Neuronal stem cell (in vitro differentiated cells): ENCODE measurements around the gene TNFRSF25.
A peak's percentile ranks its signal among the peaks of the same experiment; 100 is the strongest.

Source experiments
- DNase-seq: peaks from one replicate; pipeline ENCODE4 v3.0.0-alpha.2; 2013; ENCODE audit warnings: low spot score
- H2AFZ ChIP-seq: one replicate; pipeline ENCODE4 v1.6.1; 2013; ENCODE audit warnings: mild to moderate bottlenecking, low read length, inconsistent platforms
- H2AK5ac ChIP-seq: 2 replicates; pipeline ENCODE4 v1.6.1; 2013; ENCODE audit warnings: low read depth, mild to moderate bottlenecking, inconsistent platforms, low read length, moderate library complexity, mixed read lengths
- H2BK120ac ChIP-seq: 2 replicates; pipeline ENCODE4 v1.6.1; 2013; ENCODE audit warnings: low read depth, mild to moderate bottlenecking, inconsistent platforms, low read length, moderate library complexity, mixed read lengths
- H2BK12ac ChIP-seq: one replicate; pipeline ENCODE4 v1.6.1; 2013; ENCODE audit warnings: low read length, inconsistent platforms
- H2BK15ac ChIP-seq: 2 replicates; pipeline ENCODE4 v1.6.1; 2013; ENCODE audit warnings: mild to moderate bottlenecking, low read length, inconsistent platforms, mixed read lengths
- H2BK5ac ChIP-seq: one replicate; pipeline ENCODE4 v1.6.1; 2013; ENCODE audit warnings: inconsistent platforms, mild to moderate bottlenecking, low read length, moderate library complexity
- H3K14ac ChIP-seq: one replicate; pipeline ENCODE4 v1.6.1; 2013; ENCODE audit warnings: low read length, inconsistent platforms
- H3K18ac ChIP-seq: 2 replicates; pipeline ENCODE4 v1.6.1; 2013; ENCODE audit warnings: low read length, inconsistent platforms
- H3K23ac ChIP-seq: 2 replicates; pipeline ENCODE4 v1.6.1; 2013; ENCODE audit warnings: low read depth, mild to moderate bottlenecking, mixed read lengths, low read length, inconsistent platforms; ENCODE audit not compliant: poor library complexity
- H3K27ac ChIP-seq: replicated peaks from 3 replicates; pipeline ENCODE4 v1.5.1; 2013; ENCODE audit warnings: low read length, inconsistent platforms
- H3K27me3 ChIP-seq, 3 experiments: 2 replicates each; pipeline ENCODE4 v1.6.1; 2013; ENCODE audit warnings: low read length in 3 of 3, mild to moderate bottlenecking in 2 of 3, inconsistent platforms in 1 of 3, low read depth in 1 of 3, mixed read lengths in 1 of 3, moderate library complexity in 1 of 3; ENCODE audit not compliant: control insufficient read depth in 3 of 3, insufficient read depth in 3 of 3
- H3K36me3 ChIP-seq, 2 donors: replicated peaks in 1 of 2; 2 replicates each; pipeline ENCODE4 v1.6.1; 2013; ENCODE audit warnings: low read length in 2 of 2; ENCODE audit not compliant: control insufficient read depth in 2 of 2, insufficient read depth in 2 of 2
- H3K4ac ChIP-seq: 2 replicates; pipeline ENCODE4 v1.6.1; 2013; ENCODE audit warnings: inconsistent platforms, mild to moderate bottlenecking, low read length, moderate library complexity
- H3K4me1 ChIP-seq, 2 donors: 1 replicate in 1 of 2; 2 replicates in 1 of 2; pipeline ENCODE4 v1.6.1; 2013; ENCODE audit warnings: low read length in 2 of 2, low read depth in 1 of 2; ENCODE audit not compliant: control insufficient read depth in 2 of 2, insufficient read depth in 1 of 2
- H3K4me2 ChIP-seq: one replicate; pipeline ENCODE4 v1.6.1; 2013; ENCODE audit warnings: mild to moderate bottlenecking, low read length, inconsistent platforms; ENCODE audit not compliant: insufficient read depth, poor library complexity, severe bottlenecking
- H3K4me3 ChIP-seq, 2 donors: 2 replicates each; pipeline ENCODE4 v1.5.1; 2013; ENCODE audit warnings: low read length in 2 of 2, mild to moderate bottlenecking in 2 of 2, inconsistent platforms in 1 of 2, moderate library complexity in 1 of 2
- H3K79me1 ChIP-seq: one replicate; pipeline ENCODE4 v1.6.1; 2013; ENCODE audit warnings: low read depth, mild to moderate bottlenecking, inconsistent platforms, low read length, moderate library complexity
- H3K9ac ChIP-seq: one replicate; pipeline ENCODE4 v1.6.1; 2013; ENCODE audit warnings: mild to moderate bottlenecking, low read depth, low read length, inconsistent platforms; ENCODE audit not compliant: poor library complexity
- H3K9me3 ChIP-seq, 2 donors: replicated peaks in 1 of 2; 2 replicates each; pipeline versions ENCODE3 to v1.6.1; 2013; ENCODE audit warnings: low read length in 2 of 2, mild to moderate bottlenecking in 2 of 2, inconsistent platforms in 1 of 2, low read depth in 1 of 2, mixed read lengths in 1 of 2, moderate library complexity in 1 of 2; ENCODE audit not compliant: control insufficient read depth in 2 of 2, insufficient read depth in 1 of 2
- H4K8ac ChIP-seq: one replicate; pipeline ENCODE4 v1.6.1; 2013; ENCODE audit warnings: low read depth, mild to moderate bottlenecking, inconsistent platforms, low read length, moderate library complexity
- H4K91ac ChIP-seq: one replicate; pipeline ENCODE4 v1.6.1; 2013; ENCODE audit warnings: low read length, low read depth, mild to moderate bottlenecking, inconsistent platforms; ENCODE audit not compliant: poor library complexity
- WGBS, 2 donors: extraction: QIAGEN DNeasy Blood & Tissue Kit; methylation state at CpG; one replicate each; pipeline ENCODE4 v1.1.7; 2013; ENCODE audit warnings: missing lambda C conversion rate in 2 of 2, mixed read lengths in 1 of 2; ENCODE audit not compliant: insufficient read length in 2 of 2, insufficient replicate concordance in 1 of 2; ENCODE audit errors: extremely low coverage in 2 of 2; 5-methylcytosine and 5-hydroxymethylcytosine counted together

Gene TNFRSF25

DNA sequence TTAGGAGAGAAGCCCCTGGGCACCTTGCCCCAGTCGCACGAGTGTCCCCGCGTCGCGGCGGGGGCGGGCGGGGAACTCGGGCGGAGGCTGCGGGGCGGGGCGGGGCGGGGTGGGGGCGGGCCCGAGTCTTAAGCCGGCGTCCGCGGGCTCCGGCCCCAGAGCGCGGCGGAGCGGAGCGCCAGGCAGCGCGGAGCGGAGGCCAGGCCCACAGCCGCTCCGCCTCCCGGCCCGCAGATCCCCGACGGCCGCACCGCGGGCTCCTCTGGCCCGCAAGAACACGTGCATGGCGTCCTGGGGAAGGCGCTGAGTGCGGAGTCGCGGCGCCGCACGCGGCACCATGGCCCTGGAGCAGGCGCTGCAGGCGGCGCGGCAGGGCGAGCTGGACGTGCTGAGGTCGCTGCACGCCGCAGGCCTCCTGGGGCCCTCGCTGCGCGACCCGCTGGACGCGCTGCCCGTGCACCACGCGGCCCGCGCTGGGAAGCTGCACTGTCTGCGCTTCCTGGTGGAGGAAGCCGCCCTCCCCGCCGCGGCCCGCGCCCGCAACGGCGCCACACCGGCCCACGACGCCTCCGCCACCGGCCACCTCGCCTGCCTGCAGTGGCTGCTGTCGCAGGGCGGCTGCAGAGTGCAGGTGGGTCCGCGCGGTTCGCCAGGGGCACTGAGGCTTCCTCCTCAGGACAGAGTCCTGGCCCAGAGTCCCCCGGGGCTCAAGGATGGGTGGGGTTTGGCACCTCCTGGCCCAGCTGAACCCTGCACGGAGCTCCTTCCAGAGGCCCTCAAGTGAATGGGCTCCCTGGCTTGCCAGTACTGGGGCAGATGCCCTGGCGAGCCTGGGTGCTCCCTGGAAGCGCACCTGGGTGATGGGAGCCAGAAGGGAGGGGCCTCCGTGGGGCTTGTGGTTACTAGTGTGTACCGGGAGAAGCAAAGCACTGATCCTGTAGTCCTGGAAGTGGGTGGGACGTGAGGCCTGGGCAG, 41.1 kb downstream of the TNFRSF25 start, which contains the start of gene ESPN:
Gene ESPN (plus strand): TSS at position 158 of the 975 bp plus-strand sequence. CDS start 180 bp downstream, at position 338.
- Histone ChIP-seq H3K4ac (no peak within 1 kb of the TSS), H4K91ac (no peak within 1 kb of the TSS), H4K8ac (no peak within 1 kb of the TSS), H3K9me3 (no peaks in the 10 kb centered on the region), H2BK12ac (peak within 1 kb of the TSS; percentile 43), H2AFZ (peak within 1 kb of the TSS; percentile 45), H3K27ac (no peak within 1 kb of the TSS), H3K4me2 (peak within 1 kb of the TSS; percentile 56), H2AK5ac (peak within 1 kb of the TSS; percentile 76), H3K79me1 (peaks cover 2% of the 10 kb centered on the region), H3K36me3 (no peaks in the 10 kb centered on the region), H2BK15ac (peak within 1 kb of the TSS; percentile 94), H3K14ac (peak within 1 kb of the TSS; percentile 73), H3K23ac (peak within 1 kb of the TSS; percentile 90), H3K18ac (peak within 1 kb of the TSS; percentile 89), H3K4me1 (peaks cover 5 to 8% of the 10 kb centered on the region in 2 donors), H3K9ac (peak within 1 kb of the TSS; percentile 66), H3K4me3 (no peak within 1 kb of the TSS), H2BK120ac (peak within 1 kb of the TSS; percentile 16), H2BK5ac (no peak within 1 kb of the TSS), H3K27me3 (peaks cover 33 to 89% (median 64%) of the 10 kb centered on the region in 3 experiments)
- no CpG with 5 or more reads among the region's 99 CpGs for WGBS, 2 donors
- no peak for DNase-seq

DNA sequence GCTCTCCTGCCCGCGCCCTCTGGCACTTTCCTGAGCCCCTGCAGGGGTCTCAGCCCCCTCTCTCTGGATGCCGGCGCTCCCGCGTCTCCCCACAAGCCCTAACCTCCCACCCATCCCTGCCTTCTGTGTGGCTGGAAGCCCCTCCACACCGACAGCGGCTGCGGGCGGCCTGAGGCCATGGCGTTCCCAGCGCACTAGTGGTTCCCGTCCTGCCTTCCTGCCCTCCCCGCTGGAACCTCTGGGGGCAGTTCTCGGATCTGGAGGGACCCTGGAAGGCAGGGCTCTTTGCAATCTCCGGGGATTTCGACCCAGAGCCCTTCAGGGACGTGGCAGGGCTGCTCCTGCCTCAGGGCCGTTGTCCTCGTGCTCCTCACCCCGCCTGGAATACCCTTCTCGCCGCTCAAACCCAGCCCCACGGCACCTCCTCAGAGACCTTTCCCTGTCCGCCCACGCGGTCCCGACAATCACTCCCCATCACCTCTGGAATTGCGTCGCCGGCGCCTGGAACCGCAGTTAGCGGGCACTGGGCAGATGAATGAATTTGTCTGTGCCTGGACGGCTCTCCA, 41.9 kb downstream of the TNFRSF25 start:
- no CpG with 5 or more reads among the region's 35 CpGs for WGBS, 2 donors
- peak overlapping the region; percentile 94 for H2BK15ac ChIP-seq
- H3K79me1 ChIP-seq = peaks cover 2% of the 10 kb centered on the region
- H3K27ac ChIP-seq = no peak overlapping the region
- H3K23ac ChIP-seq = peak overlapping the region; percentile 68
- DNase-seq = no peak
- H3K14ac ChIP-seq = no peak overlapping the region
- H2BK12ac ChIP-seq = no peak overlapping the region
- no peak overlapping the region for H3K4me2 ChIP-seq
- H2AK5ac ChIP-seq = peak overlapping the region; percentile 76
- H3K18ac ChIP-seq = peak overlapping the region; percentile 89
- no peak overlapping the region for H3K4ac ChIP-seq
- H2BK120ac ChIP-seq = peak overlapping the region; percentile 16
- H2BK5ac ChIP-seq = no peak overlapping the region
- no peaks in the 10 kb centered on the region for H3K36me3 ChIP-seq
- no peak overlapping the region for H4K8ac ChIP-seq
- peak overlapping the region; percentile 28 for H2AFZ ChIP-seq
- no peak overlapping the region for H3K9ac ChIP-seq
- H3K27me3 ChIP-seq = peaks cover 37 to 91% (median 72%) of the 10 kb centered on the region in 3 experiments
- H3K9me3 ChIP-seq = no peaks in the 10 kb centered on the region
- H3K4me1 ChIP-seq = peaks cover 6 to 7% of the 10 kb centered on the region in 2 donors
- H4K91ac ChIP-seq = no peak overlapping the region
- no peak overlapping the region for H3K4me3 ChIP-seq

DNA sequence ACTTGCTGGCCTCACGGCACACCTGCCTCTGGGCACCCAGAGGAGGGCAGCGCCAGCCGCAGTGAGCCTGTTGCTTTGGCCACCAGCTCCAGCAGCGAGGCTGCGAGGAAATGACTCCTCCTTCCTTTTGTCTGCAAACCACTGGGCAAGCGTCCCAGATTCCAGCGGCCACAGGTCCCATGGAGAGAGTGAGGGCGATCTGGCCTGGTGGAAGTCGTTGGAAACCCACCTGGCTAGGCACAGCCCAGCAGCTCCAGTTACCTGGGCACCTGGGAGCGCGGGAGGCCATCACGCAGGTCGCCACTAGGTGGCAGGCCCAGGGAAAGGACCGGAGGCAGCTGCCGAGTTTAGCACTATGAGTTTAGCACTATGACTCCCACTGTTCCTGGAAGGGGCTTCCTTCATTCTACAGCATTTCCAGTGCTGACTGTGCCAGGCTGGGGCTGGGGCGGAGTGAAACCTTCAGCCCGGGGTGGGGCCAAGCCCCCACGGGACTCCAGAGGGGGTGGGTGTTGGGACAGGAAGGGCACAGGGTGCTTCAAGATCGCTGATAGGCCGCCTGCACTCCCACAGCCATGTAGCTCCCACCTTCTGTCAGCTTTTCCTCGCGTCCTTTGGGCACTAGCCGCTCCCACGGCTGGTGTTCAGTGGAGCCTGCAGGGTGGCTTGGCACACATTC, 42.5 kb downstream of the TNFRSF25 start:
- Histone ChIP-seq H2BK15ac (peak overlapping the region; percentile 94), H3K23ac (peak overlapping the region; percentile 29), H3K18ac (peak overlapping the region; percentile 89), H2BK5ac (no peak overlapping the region), H2BK12ac (peak overlapping the region; percentile 85), H3K9me3 (no peaks in the 10 kb centered on the region), H3K27ac (no peak overlapping the region), H4K8ac (no peak overlapping the region), H3K4me3 (no peak overlapping the region), H3K4me2 (peak overlapping the region; percentile 14), H3K9ac (peak overlapping the region; percentile 66), H2AK5ac (peak overlapping the region; percentile 76), H3K14ac (no peak overlapping the region), H3K79me1 (peaks cover 2% of the 10 kb centered on the region), H3K4ac (peak overlapping the region; percentile 57), H3K4me1 (peaks cover 6 to 7% of the 10 kb centered on the region in 2 donors), H2BK120ac (no peak overlapping the region), H3K36me3 (no peaks in the 10 kb centered on the region), H4K91ac (no peak overlapping the region), H2AFZ (peak overlapping the region; percentile 28), H3K27me3 (peaks cover 44 to 97% (median 79%) of the 10 kb centered on the region in 3 experiments)
- DNase-seq = no peak
- no CpG with 5 or more reads among the region's 24 CpGs for WGBS, 2 donors
